ENCODE data around the gene LRRC42.
A peak's percentile ranks its signal among the peaks of the same experiment; 100 is the strongest.

Gene LRRC42

GRCh38 chr1:53942127-53942957 is 3.8 kb upstream of the LRRC42 start:
- DNase-seq, result no peak

GRCh38 chr1:53943090-53943489 is 3.1 kb upstream of the LRRC42 start:
- DNase-seq, result no peak

GRCh38 chr1:53943490-53944043 is 2.6 kb upstream of the LRRC42 start:
- DNase-seq, result no peak

- DNase-seq, result no peak
These were observed 1.5 kb upstream of the LRRC42 start for GRCh38 chr1:53944469-53945182.

DNA sequence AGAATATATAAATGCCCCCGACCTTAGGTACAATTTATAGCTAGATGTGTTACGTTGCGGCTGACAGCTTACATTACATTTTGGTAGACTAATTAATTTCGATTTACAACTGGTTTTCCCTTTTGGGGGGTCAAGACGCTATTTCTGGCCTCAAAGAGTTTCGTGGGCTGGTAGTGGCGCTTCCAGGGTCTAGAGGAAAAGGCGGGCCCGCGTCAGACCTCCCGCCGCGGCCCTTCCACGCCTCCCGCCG is 1.0 kb upstream of the LRRC42 start:
- DNase-seq, result no peak

- DNase-seq, result peak; percentile 96 to 99
These were observed 508 bp upstream of the LRRC42 start, which contains the start of gene IFT25 for GRCh38 chr1:53945433-53946251. Gene IFT25, minus strand, starts transcription at chr1:53945699. Its CDS starts 5,617 bp downstream, at chr1:53940082.

DNA sequence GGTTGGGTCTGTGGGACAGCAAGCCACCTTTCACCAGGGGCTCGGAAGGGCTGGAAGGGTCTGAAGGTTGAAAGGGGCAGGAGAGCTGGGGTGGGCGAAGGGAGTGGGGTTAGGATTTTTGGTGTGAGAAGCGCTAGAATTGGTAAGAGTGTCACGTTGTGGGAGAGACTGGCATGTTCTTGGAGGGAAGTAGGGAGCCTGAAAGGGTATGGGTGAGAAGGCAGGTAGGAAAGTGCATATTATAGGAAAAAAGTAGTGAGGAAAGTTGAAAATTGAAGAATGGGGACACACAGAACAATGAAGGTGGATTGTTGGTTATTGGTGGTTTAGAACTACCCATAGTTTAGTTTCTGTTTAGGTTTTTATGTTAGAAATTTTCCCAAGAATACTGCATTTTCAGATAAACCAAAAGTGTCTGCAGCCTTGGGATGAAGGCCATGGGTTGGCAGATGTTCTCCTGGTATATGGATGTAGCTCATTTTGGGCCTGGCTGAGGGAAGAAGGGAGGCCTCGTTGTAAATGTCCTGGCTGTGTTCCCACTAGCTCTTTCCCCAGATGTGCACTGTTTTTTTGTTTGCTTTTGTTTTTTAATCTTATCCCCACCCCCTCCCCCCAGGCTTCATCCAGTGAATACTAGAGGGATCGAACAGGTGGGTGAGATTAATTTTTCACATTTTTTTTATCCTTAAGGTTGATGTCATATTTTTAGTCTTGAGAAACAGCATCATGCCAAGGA is 1.2 kb downstream of the LRRC42 start:
- DNase-seq, result no peak

- DNase-seq, result no peak
These were observed 2.1 kb downstream of the LRRC42 start for GRCh38 chr1:53948291-53948690.

GRCh38 chr1:53949023-53949990 is 3.2 kb downstream of the LRRC42 start:
- peak in 1 of 2 donors; percentile 10 for DNase-seq

DNA sequence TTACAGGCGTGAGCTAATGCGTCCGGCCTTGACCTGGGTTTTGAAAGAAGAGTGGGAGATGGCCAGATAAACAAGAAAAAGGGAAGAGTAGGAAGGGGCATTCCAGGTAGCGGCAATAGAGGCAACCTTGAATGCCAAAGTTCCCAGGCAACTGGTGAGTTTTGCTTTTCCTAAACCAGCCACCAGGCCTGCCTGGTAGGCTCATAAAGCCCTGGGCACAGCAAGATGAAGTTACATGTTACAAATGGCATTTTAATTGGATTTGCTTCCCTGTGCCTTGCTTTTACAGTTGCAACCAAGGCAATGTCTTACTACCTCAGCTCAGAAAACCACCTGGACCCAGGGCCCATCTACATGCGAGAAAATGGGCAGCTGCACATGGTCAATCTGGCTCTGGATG is 5.5 kb downstream of the LRRC42 start:
- no peak for DNase-seq

DNA sequence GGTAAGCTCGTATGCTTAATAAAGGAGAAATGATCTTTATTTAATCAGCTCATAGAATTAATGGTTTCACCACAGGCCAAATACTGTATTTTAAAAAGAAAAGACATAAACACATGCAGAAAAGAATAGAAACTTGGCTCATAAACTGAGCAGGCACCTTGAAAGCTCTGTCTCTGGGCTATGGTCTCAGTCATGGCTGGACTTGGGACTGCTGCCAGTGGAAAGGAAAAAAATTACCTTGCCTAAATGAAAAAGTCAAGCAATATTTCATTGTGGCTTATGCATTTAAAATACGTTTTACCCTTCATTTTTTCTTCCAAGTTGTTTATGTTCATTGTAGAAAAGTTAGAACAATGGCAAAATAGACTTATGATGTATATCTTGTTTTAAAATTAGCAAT is 8.0 kb downstream of the LRRC42 start:
- no peak for DNase-seq

DNA sequence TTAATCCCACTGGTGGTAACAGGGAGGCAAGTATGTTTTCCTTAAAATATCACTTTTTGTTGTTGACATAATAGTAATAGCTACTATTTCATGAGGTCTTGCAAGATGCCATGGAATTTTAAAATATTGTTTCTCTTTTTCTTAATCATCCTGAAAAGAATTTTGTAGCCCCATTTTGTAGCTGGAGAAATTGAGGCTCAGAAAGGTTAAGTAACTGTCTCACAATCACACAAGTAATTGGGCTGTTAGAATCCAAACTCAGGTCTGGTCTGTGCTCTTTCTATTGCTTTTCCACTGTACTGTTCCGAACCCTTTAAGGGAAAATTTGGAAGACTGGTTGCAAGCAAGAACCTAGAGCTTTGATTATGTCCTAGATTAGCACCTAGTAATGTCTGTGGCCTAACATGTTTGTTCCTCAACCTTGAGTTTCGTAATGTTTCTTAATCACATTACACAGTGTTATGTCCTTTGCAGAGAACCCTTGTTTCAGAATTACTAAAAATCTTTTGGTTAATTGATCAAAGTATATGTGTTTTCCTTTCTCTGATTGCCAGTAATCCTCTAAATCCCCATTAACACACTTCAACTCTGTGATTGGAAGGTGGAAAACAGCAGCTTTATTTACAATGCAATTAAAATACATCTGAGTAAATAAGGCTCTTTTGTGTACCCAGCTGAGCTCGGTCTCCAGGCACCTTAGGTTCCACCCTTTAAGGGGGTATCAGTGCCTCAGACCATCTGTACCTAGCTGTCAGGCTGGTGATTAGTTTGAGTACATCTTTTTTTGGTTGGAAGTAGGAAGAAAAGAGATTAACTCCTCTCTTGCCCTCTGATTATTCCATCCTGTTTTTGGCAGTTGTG is 10.4 kb downstream of the LRRC42 start:
- DNase-seq, result no peak

GRCh38 chr1:53957194-53957818 is 11.2 kb downstream of the LRRC42 start:
- DNase-seq, result no peak

DNA sequence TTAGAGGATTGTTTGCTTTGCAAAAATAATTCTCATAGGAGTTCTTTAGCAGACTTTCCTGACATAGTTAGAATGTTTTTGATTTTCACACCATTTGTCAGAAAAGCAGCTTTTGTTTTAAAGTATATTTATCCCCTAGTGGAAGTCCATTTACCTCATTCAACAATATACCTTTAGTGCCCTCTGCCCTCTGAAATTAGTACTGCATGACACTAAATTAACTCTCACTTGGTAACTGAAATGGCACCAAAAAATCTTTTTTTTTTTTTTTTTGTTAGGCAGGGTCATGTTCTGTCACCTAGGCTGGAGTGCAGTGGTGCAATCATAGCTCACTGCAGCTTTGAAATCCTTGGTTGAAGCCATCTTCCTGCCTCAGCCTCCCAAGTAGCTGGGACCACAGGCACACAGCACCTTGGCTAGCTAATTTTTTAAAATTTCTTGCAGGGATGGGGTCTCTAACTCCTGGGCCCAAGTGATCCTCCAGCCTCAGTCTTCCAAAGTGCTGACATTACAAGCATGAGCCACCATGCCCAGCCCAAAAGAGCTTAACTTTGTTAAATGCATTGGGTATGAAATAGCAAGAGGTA is 13.6 kb downstream of the LRRC42 start:
- DNase-seq, result peak in 1 of 2 donors; percentile 36

- no peak for DNase-seq
These were observed 16.2 kb downstream of the LRRC42 start for GRCh38 chr1:53962395-53962794.

DNA sequence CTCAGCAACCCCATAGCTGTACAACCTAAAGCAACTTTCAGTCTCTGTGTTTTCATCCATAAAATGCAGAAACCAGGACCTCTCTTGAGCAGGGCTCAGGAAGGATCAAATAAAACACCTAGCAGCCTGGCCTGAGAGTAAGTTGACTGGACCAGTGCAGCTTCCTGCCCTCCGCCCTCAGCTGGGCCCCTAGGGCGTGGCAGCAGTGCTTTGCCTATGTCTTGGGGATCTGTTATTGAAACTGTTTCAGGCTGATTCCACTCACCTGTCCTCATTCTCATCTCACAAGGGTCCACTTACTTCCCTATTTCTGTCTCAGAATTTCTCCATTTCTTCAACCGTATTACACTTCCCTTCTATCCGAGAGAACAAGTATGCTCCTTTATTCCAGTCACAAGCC is 17.3 kb downstream of the LRRC42 start:
- no peak for DNase-seq

GRCh38 chr1:53964109-53964508 is 18.0 kb downstream of the LRRC42 start:
- DNase-seq, result no peak

DNA sequence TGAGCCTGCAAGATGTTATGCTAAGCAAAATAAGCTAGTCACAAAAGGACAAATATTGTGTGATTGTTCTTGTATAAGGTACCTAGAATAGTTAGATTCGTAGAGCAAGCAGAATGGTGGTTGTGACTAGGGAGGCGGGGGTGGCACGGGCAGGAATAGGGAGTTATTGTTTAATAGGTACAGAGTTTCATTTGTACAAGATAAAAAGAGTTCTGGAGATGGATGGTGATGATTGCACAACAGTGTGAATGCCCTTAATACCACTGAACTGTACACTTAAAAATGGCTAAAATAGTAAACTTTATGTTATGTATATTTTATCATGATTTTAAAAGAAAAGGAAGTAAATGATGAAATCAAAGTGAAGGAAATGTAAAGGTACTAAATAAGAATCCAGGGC is 20.6 kb downstream of the LRRC42 start:
- no peak for DNase-seq

DNA sequence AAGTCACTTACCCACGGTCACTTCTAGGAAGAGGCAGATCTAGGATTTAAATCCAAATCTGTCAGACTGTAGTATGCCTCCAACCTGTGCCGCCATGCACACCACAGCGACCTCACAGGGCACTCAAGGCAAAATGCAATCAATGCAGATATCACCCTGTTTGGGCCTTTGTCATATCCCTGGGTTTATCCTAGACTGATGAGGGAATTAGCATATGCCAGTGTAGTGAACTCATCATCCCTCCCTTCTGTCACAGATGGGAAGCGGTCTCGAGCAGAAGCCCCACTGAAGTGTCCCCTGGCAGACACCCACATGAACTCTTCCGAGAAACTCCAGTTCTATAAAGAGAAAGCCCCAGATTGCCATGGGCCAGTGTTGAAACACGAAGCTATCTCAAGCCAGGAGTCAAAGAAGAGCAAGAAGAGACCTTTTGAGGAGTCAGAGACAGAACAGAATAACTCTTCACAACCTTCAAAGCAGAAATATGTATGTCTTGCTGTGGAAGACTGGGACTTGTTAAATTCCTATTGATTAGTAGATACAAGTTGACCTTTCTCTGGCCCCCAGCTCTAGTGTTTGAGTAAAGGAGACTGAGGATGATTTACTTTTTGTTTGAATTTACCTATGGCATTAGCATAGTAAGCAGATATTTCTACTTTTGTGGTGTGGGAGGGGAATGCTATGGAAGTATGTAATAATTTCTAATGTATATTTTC is 21.4 kb downstream of the LRRC42 start:
- no peak for DNase-seq
